Measurements from ENCODE around the gene SPATA32.

- TF ChIP-seq, protein P1, sequence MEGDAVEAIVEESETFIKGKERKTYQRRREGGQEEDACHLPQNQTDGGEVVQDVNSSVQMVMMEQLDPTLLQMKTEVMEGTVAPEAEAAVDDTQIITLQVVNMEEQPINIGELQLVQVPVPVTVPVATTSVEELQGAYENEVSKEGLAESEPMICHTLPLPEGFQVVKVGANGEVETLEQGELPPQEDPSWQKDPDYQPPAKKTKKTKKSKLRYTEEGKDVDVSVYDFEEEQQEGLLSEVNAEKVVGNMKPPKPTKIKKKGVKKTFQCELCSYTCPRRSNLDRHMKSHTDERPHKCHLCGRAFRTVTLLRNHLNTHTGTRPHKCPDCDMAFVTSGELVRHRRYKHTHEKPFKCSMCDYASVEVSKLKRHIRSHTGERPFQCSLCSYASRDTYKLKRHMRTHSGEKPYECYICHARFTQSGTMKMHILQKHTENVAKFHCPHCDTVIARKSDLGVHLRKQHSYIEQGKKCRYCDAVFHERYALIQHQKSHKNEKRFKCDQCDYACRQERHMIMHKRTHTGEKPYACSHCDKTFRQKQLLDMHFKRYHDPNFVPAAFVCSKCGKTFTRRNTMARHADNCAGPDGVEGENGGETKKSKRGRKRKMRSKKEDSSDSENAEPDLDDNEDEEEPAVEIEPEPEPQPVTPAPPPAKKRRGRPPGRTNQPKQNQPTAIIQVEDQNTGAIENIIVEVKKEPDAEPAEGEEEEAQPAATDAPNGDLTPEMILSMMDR (IDR thresholded peaks at IDR 0.05), result no peak
- TF ChIP-seq POLR2A (IDR thresholded peaks at IDR 0.05), result no peak
Observed at GRCh38 chr17:45244725-45245656, 16.9 kb downstream of the SPATA32 start.
